ENCODE measurements around the gene MARCHF10.
"Not testable (repeated sequence)": the region's sequence is repeated elsewhere in the genome, so short reads cannot be mapped to it uniquely, and the experiment has no call there.

The MARCHF10 gene

GRCh38 chr17:62693616-62694409 lies 114.3 kb downstream of the MARCHF10 start:
- DNase-seq, result no peak

GRCh38 chr17:62692721-62693431 lies 115.2 kb downstream of the MARCHF10 start:
- DNase-seq, result no peak

GRCh38 chr17:62692159-62692651 lies 115.9 kb downstream of the MARCHF10 start:
- no peak for DNase-seq

- DNase-seq, result not testable (repeated sequence)
Measured at GRCh38 chr17:62691589-62691915, 116.6 kb downstream of the MARCHF10 start.

GRCh38 chr17:62690168-62690897 lies 117.8 kb downstream of the MARCHF10 start:
- no peak for DNase-seq

- DNase-seq, result no peak
Measured at GRCh38 chr17:62689441-62690167, 118.5 kb downstream of the MARCHF10 start.

- DNase-seq, result no peak
Measured at GRCh38 chr17:62688398-62689160, 119.5 kb downstream of the MARCHF10 start.

GRCh38 chr17:62687997-62688396 lies 120.1 kb downstream of the MARCHF10 start:
- no peak for DNase-seq

GRCh38 chr17:62684179-62684578 lies 123.9 kb downstream of the MARCHF10 start:
- no peak for DNase-seq

GRCh38 chr17:62681939-62682381 lies 126.2 kb downstream of the MARCHF10 start:
- DNase-seq, result no peak

GRCh38 chr17:62681061-62681938 lies 126.8 kb downstream of the MARCHF10 start:
- DNase-seq, result no peak

GRCh38 chr17:62680541-62681052 lies 127.5 kb downstream of the MARCHF10 start:
- DNase-seq, result no peak

GRCh38 chr17:62679866-62680377 lies 128.2 kb downstream of the MARCHF10 start:
- no peak for DNase-seq

GRCh38 chr17:62678214-62678919 lies 129.7 kb downstream of the MARCHF10 start:
- DNase-seq, result no peak

- no peak for DNase-seq
Measured at GRCh38 chr17:62676952-62677596, 131.0 kb downstream of the MARCHF10 start.

- no peak for DNase-seq
Measured at GRCh38 chr17:62676231-62676943, 131.7 kb downstream of the MARCHF10 start.

- no peak for DNase-seq
Measured at GRCh38 chr17:62675701-62676100, 132.4 kb downstream of the MARCHF10 start.

- DNase-seq, result no peak
Measured at GRCh38 chr17:62675260-62675659, 132.9 kb downstream of the MARCHF10 start.

- DNase-seq, result no peak
Measured at GRCh38 chr17:62674841-62675240, 133.3 kb downstream of the MARCHF10 start.

All from NCI-H1105 (cell line).